SK-N-MC (cell line): Measurements from ENCODE around the gene COL13A1.

Source experiments
- EZH2 ChIP-seq: fragments of 200-600 bp; sonication (generic); IDR thresholded peaks from one replicate; pipeline ENCODE4 v1.6.1; 2017; ENCODE audit warnings: antibody characterized with exemption
- FOXP2 ChIP-seq: optimal IDR thresholded peaks from 2 replicates; pipeline ENCODE3; 2011; ENCODE audit warnings: mild to moderate bottlenecking, moderate library complexity; ENCODE audit not compliant: insufficient read depth; ENCODE audit errors: extremely low read length, control extremely low read depth
- POLR2AphosphoS5 ChIP-seq: IDR thresholded peaks from 2 replicates; pipeline ENCODE4 v1.6.1; 2012; ENCODE audit warnings: mild to moderate bottlenecking, low read depth, low read length, borderline replicate concordance

GRCh38 chr10:69960988-69961880 is 159.5 kb downstream of the COL13A1 start:
- TF ChIP-seq EZH2, result no peak
- TF ChIP-seq POLR2AphosphoS5, result no peak
- no peak for TF ChIP-seq FOXP2
